Measurements from ENCODE around the gene PCNT.

- no peak for TF ChIP-seq CTCF (IDR thresholded peaks at IDR 0.05)
- TF ChIP-seq POLR2A (IDR thresholded peaks at IDR 0.05), result no peak
These were observed 3.6 kb upstream of the PCNT start for GRCh38 chr21:46320331-46320801.

Data from tibial nerve (tissue), 3 donors.